ENCODE data around the gene LETM1. TPM values are rescaled to one million over a fixed set of nuclear protein-coding genes. Genes with fewer than 3 reads are reported as not detected.

Gene LETM1
- total and polyA plus RNA-seq, 4 donors = 21.7 to 47.1 (median 26.8) TPM

GRCh38 chr4:1767061-1767769, 88.7 kb downstream of the LETM1 start:
- 2 to 3% methylated on average over 38 to 83 of the region's 84 CpGs for WGBS, 2 donors
- no peak overlapping the region for H3K27ac ChIP-seq (ENCODE audit: low read depth in 1 of 2, low read length in 1 of 2)
- DNase-seq = peak; percentile 57 to 78 (median 77)
- no peaks in the 10 kb centered on the region for H3K36me3 ChIP-seq (ENCODE audit: control insufficient read depth in 4 of 4, insufficient read depth in 4 of 4, low read length in 4 of 4)
- H3K27me3 ChIP-seq (ENCODE audit: control insufficient read depth in 3 of 3, insufficient read depth in 3 of 3, low read length in 2 of 3) = no peaks in the 10 kb centered on the region
- H3K4me3 ChIP-seq = no peak overlapping the region
- no peak for TF ChIP-seq CTCF (IDR thresholded peaks at IDR 0.05; ENCODE audit: control extremely low read depth, extremely low read depth)
- H3K9me3 ChIP-seq (ENCODE audit: control insufficient read depth in 4 of 4, insufficient read depth in 3 of 4, low read length in 3 of 4) = no peaks in the 10 kb centered on the region
- H3K9ac ChIP-seq (ENCODE audit: insufficient read depth in 1 of 2, low read length in 2 of 2) = no peak overlapping the region
- peaks cover 0 to 53% (median 5%) of the 10 kb centered on the region in 5 donors for H3K4me1 ChIP-seq (ENCODE audit: control insufficient read depth in 5 of 5, insufficient read depth in 5 of 5, low read length in 5 of 5)
- no peak for ATAC-seq (ENCODE audit: insufficient read depth, low FRiP score)

GRCh38 chr4:1766106-1767060, 89.6 kb downstream of the LETM1 start:
- peak in 2 of 3 donors; percentile 56 to 60 for DNase-seq
- H3K4me3 ChIP-seq = no peak overlapping the region

GRCh38 chr4:1765409-1766072, 90.4 kb downstream of the LETM1 start:
- no peak for DNase-seq
- no peak overlapping the region for H3K4me3 ChIP-seq
- no peaks in the 10 kb centered on the region for H3K36me3 ChIP-seq (ENCODE audit: control insufficient read depth in 4 of 4, insufficient read depth in 4 of 4, low read length in 4 of 4)
- ATAC-seq (ENCODE audit: insufficient read depth, low FRiP score) = no peak
- no peaks in the 10 kb centered on the region for H3K27me3 ChIP-seq (ENCODE audit: control insufficient read depth in 3 of 3, insufficient read depth in 3 of 3, low read length in 2 of 3)
- TF ChIP-seq CTCF (IDR thresholded peaks at IDR 0.05; ENCODE audit: control extremely low read depth, extremely low read depth) = no peak
- WGBS, 2 donors = 74 to 82% methylated on average over 10 of the region's 10 CpGs
- no peak overlapping the region for H3K27ac ChIP-seq (ENCODE audit: low read depth in 1 of 2, low read length in 1 of 2)
- no peak overlapping the region for H3K9ac ChIP-seq (ENCODE audit: insufficient read depth in 1 of 2, low read length in 2 of 2)
- H3K9me3 ChIP-seq (ENCODE audit: control insufficient read depth in 4 of 4, insufficient read depth in 3 of 4, low read length in 3 of 4) = no peaks in the 10 kb centered on the region
- peaks cover 0 to 41% (median 5%) of the 10 kb centered on the region in 5 donors for H3K4me1 ChIP-seq (ENCODE audit: control insufficient read depth in 5 of 5, insufficient read depth in 5 of 5, low read length in 5 of 5)

More at GRCh38 chr4:1766106-1767060, 89.6 kb downstream of the LETM1 start:
- Histone ChIP-seq H3K27ac (ENCODE audit: low read depth in 1 of 2, low read length in 1 of 2) (peak overlapping the region in 1 of 2 donors; percentile 51), H3K36me3 (ENCODE audit: control insufficient read depth in 4 of 4, insufficient read depth in 4 of 4, low read length in 4 of 4) (no peaks in the 10 kb centered on the region), H3K9ac (ENCODE audit: insufficient read depth in 1 of 2, low read length in 2 of 2) (no peak overlapping the region), H3K4me1 (ENCODE audit: control insufficient read depth in 5 of 5, insufficient read depth in 5 of 5, low read length in 5 of 5) (peaks cover 0 to 45% (median 5%) of the 10 kb centered on the region in 5 donors), H3K27me3 (ENCODE audit: control insufficient read depth in 3 of 3, insufficient read depth in 3 of 3, low read length in 2 of 3) (no peaks in the 10 kb centered on the region), H3K9me3 (ENCODE audit: control insufficient read depth in 4 of 4, insufficient read depth in 3 of 4, low read length in 3 of 4) (no peaks in the 10 kb centered on the region)
- no peak for TF ChIP-seq CTCF (IDR thresholded peaks at IDR 0.05; ENCODE audit: control extremely low read depth, extremely low read depth)
- ATAC-seq (ENCODE audit: insufficient read depth, low FRiP score) = no peak
- 42 to 60% methylated on average over 33 to 41 of the region's 41 CpGs for WGBS, 2 donors

Data from lung (tissue), 12 donors.